K562 (cell line): ENCODE data around the gene TMEM86A. TPM values are rescaled to one million over a fixed set of nuclear protein-coding genes. Genes with fewer than 3 reads are reported as not detected.
A peak's percentile ranks its signal among the peaks of the same experiment; 100 is the strongest.

Experiments used
- ATAC-seq: fragments of 200-7000 bp; cut with Tn5 transposase; 3 replicates; pipeline ENCODE4 v1.9.1; 2020; ENCODE audit warnings: moderate library complexity
- BruUV-seq: library from RNA; stranded (reverse); fragments of 400-500 nt; replicated peaks from 2 replicates; lab custom pipeline; 2021; lab: Mats Ljungman, UMichigan
- CTCF ChIA-PET: fragments of 300-600 bp; formaldehyde crosslinking; extraction: SDS; loops from one replicate; lab custom pipeline; 2021; ENCODE audit warnings: low intra/inter-chr PET ratio; lab: Yijun Ruan, JAX
- POLR2A ChIA-PET: fragments of 300-600, 350-650 bp; sonication (Branson Sonifier 250); formaldehyde crosslinking; extraction: SDS; loops from one replicate; lab custom pipeline; 2021; ENCODE audit warnings: antibody characterized with exemption, inconsistent platforms; lab: Yijun Ruan, JAX
- DNase-seq, 4 experiments: peaks; one replicate each; pipeline versions ENCODE4 v3.0.0 to v3.0.0-alpha.2; 2011 to 2018; ENCODE audit warnings: low spot score in 3 of 4, mixed read lengths in 3 of 4; ENCODE audit errors: extremely low read depth in 1 of 4
- FAIRE-seq: peaks from 2 replicates; lab custom pipeline; 2011; peaks lifted over from hg19 to GRCh38; lab: Jason Lieb, UNC
- H2AFZ ChIP-seq: 2 replicates; pipeline ENCODE4 v1.6.0; 2011; ENCODE audit warnings: low read depth, low read length, control low read depth, inconsistent platforms
- H3K27ac ChIP-seq: fragments of 200-600 bp; 3 replicates; pipeline ENCODE4 v1.8.0; 2011; ENCODE audit warnings: low read depth, mild to moderate bottlenecking, control low read depth, inconsistent platforms, low read length, moderate library complexity, mixed read lengths; ENCODE audit errors: extremely low read depth
- H3K27me3 ChIP-seq, 2 experiments: fragments of 300-600 bp in 1 of 2; 2 replicates in 1 of 2; 3 replicates in 1 of 2; pipeline versions ENCODE4 v1.6.0 to v1.8.0; 2011; ENCODE audit warnings: inconsistent platforms in 2 of 2, low read length in 2 of 2, mild to moderate bottlenecking in 1 of 2, mixed read lengths in 1 of 2, moderate library complexity in 1 of 2; ENCODE audit not compliant: control insufficient read depth in 2 of 2, insufficient read depth in 2 of 2
- H3K36me3 ChIP-seq: fragments of 300-600 bp; 3 replicates; pipeline ENCODE4 v1.8.0; 2011; ENCODE audit warnings: mild to moderate bottlenecking, low read length, inconsistent platforms; ENCODE audit not compliant: control insufficient read depth, insufficient read depth
- H3K4me1 ChIP-seq, 2 experiments: fragments of 200-600 bp in 1 of 2; replicated peaks in 1 of 2; 2 replicates in 1 of 2; 3 replicates in 1 of 2; pipeline versions ENCODE4 v1.5.1 to v1.8.0; 2011; ENCODE audit warnings: inconsistent platforms in 2 of 2, low read length in 2 of 2, mild to moderate bottlenecking in 1 of 2, mixed read lengths in 1 of 2, moderate library complexity in 1 of 2; ENCODE audit not compliant: control insufficient read depth in 2 of 2, insufficient read depth in 2 of 2
- H3K4me2 ChIP-seq: 2 replicates; pipeline ENCODE4 v1.6.1; 2011; ENCODE audit warnings: low read length, control low read depth, inconsistent platforms, mixed read lengths; ENCODE audit not compliant: insufficient read depth
- H3K4me3 ChIP-seq: fragments of 200-600 bp; sonication (generic), shearing (Covaris generic); 2 replicates; pipeline ENCODE4 v1.5.1; 2016; ENCODE audit warnings: control low read depth, inconsistent platforms
- H3K79me2 ChIP-seq: fragments of 200-600 bp; 3 replicates; pipeline ENCODE4 v1.8.0; 2011; ENCODE audit warnings: low read length, inconsistent platforms; ENCODE audit not compliant: control insufficient read depth, insufficient read depth
- H3K9ac ChIP-seq, 2 experiments: 2 replicates each; pipeline versions ENCODE4 v1.6.0 to v1.6.1; 2011; ENCODE audit warnings: low read depth in 2 of 2, low read length in 2 of 2, control low read depth in 1 of 2, inconsistent platforms in 1 of 2, mild to moderate bottlenecking in 1 of 2, mixed read lengths in 1 of 2; ENCODE audit not compliant: insufficient read depth in 1 of 2
- H3K9me1 ChIP-seq: one replicate; pipeline ENCODE4 v1.6.0; 2011; ENCODE audit warnings: inconsistent platforms, mild to moderate bottlenecking, low read length, moderate library complexity; ENCODE audit not compliant: control insufficient read depth, insufficient read depth
- H3K9me3 ChIP-seq: replicated peaks from 2 replicates; pipeline ENCODE4 v1.5.1; 2011; ENCODE audit warnings: low read depth, low read length, inconsistent platforms; ENCODE audit not compliant: control insufficient read depth, insufficient read depth
- H4K20me1 ChIP-seq: replicated peaks from 2 replicates; pipeline ENCODE4 v1.6.1; 2011; ENCODE audit warnings: low read length, inconsistent platforms, mixed read lengths; ENCODE audit not compliant: control insufficient read depth, insufficient read depth
- CBX3 ChIP-seq, 2 experiments: IDR thresholded peaks; 1 replicate in 1 of 2; 2 replicates in 1 of 2; pipeline ENCODE4 v1.6.1; 2012; ENCODE audit warnings: inconsistent platforms in 2 of 2, low read length in 2 of 2, borderline replicate concordance in 1 of 2, control low read depth in 1 of 2
- CHD4 ChIP-seq: fragments of 200-600 bp; sonication (generic); IDR thresholded peaks from 3 replicates; pipeline ENCODE4 v1.6.1; 2012; ENCODE audit warnings: low read depth, mild to moderate bottlenecking, mixed read lengths, low read length, inconsistent platforms; ENCODE audit not compliant: insufficient read depth, insufficient replicate concordance, poor library complexity, severe bottlenecking
- ETV1 ChIP-seq: fragments of 450-650 bp; conservative IDR thresholded peaks from 2 replicates; pipeline ENCODE4 v1.6.1; 2016; ENCODE audit warnings: missing genetic modification characterization, control low read depth, low read depth, missing compliant biosample characterization
- GATAD2A ChIP-seq: fragments of 450-650 bp; IDR thresholded peaks from 2 replicates; pipeline ENCODE4 v1.6.1; 2017
- RAD21 ChIP-seq, 2 experiments: fragments of 250-450 bp in 1 of 2; fragments of 450-650 bp in 1 of 2; sonication (Bioruptor Pico) in 1 of 2; formaldehyde crosslinking in 1 of 2; IDR thresholded peaks in 1 of 2; conservative IDR thresholded peaks in 1 of 2; 2 replicates each; pipeline versions ENCODE4 v1.4.0 to v1.8.0; 2020 to 2022; ENCODE audit warnings: mild to moderate bottlenecking in 2 of 2, moderate library complexity in 1 of 2
- RFX7 ChIP-seq: fragments of 250-450 bp; sonication (Bioruptor Pico); IDR thresholded peaks from 2 replicates; pipeline ENCODE4 v1.5.1; 2021; ENCODE audit warnings: mild to moderate bottlenecking
- SP2 ChIP-seq: IDR thresholded peaks from 2 replicates; pipeline ENCODE4 v1.6.1; 2011; ENCODE audit warnings: mild to moderate bottlenecking, low read depth, low read length, moderate library complexity; ENCODE audit not compliant: poor library complexity, severe bottlenecking; ENCODE audit errors: extremely low read depth
- STAT5B ChIP-seq: fragments of 250-450 bp; sonication (Bioruptor Pico); IDR thresholded peaks from 2 replicates; pipeline ENCODE4 v1.8.0; 2021; ENCODE audit warnings: mild to moderate bottlenecking, inconsistent platforms
- TRIM28 ChIP-seq: fragments of 450-650 bp; IDR thresholded peaks from 2 replicates; pipeline ENCODE4 v1.6.1; 2017
- ZNF217 ChIP-seq: sonication (generic); formaldehyde crosslinking; IDR thresholded peaks from 2 replicates; pipeline ENCODE4 v1.8.0; 2022; ENCODE audit warnings: mild to moderate bottlenecking, missing genetic modification reagents
- ZNF274 ChIP-seq: IDR thresholded peaks from 2 replicates; pipeline ENCODE4 v1.6.1; 2011; ENCODE audit warnings: low read depth, mild to moderate bottlenecking, low read length, moderate library complexity, borderline replicate concordance
- WGBS: fragments of 100-300 bp; shearing (Covaris generic); methylation state at CpG from one replicate; pipeline ENCODE4 v1.1.6; 2016; ENCODE audit warnings: low coverage, mixed read lengths; ENCODE audit not compliant: insufficient coverage; ENCODE audit errors: missing lambda C conversion rate; 5-methylcytosine and 5-hydroxymethylcytosine counted together
- in situ Hi-C: fragments of 300-500 bp; cut with MboI; formaldehyde crosslinking; loops from 4 replicates; pipeline ENCODE4 v1.15.0; 2018; ENCODE audit warnings: inconsistent platforms, mixed read lengths
- intact Hi-C: fragments of 100-400 bp; cut with micrococcal nuclease; formaldehyde crosslinking; loops from 2 replicates; pipeline ENCODE4 v1.14.2; 2022
- polyA plus RNA-seq, 8 experiments: library from polyadenylated mRNA; depleted of rRNA in 4 of 8; stranded (reverse) in 5 of 8; unstranded in 3 of 8; fragments of >200 nt; fragmentation: Nextera tagmentation in 2 of 8; fragmentation: Illumina TruSeq in 1 of 8; extraction: Ambion mirVana in 2 of 8; extraction: Trizol in 1 of 8; gene quantifications; 2 replicates each; pipeline versions ENCODE4 v1.2.1 to v1.2.3, GENCODE V29; 2011 to 2014; ENCODE audit warnings: inconsistent platforms in 1 of 8, missing spikeins in 1 of 8
- total RNA-seq, 7 experiments: library from RNA; depleted of rRNA in 6 of 7; stranded (reverse); fragments of >200 nt in 6 of 7; fragmentation: Illumina TruSeq in 2 of 7; extraction: Trizol in 2 of 7; gene quantifications; 2 replicates each; pipeline versions ENCODE4 v1.2.1 to v1.2.3, GENCODE V29; 2011 to 2021; ENCODE audit warnings: low replicate concordance in 1 of 7
- TF ChIP-seq, protein P1 (sequence below): fragments of 450-650 bp; formaldehyde crosslinking; IDR thresholded peaks from 2 replicates; pipeline ENCODE4 v1.4.0; 2020; ENCODE audit warnings: mild to moderate bottlenecking, moderate library complexity
- TF ChIP-seq, protein P2 (sequence below): sonication (generic); formaldehyde crosslinking; IDR thresholded peaks from 2 replicates; pipeline ENCODE4 v1.8.0; 2023; ENCODE audit warnings: mild to moderate bottlenecking, missing genetic modification reagents
- TF ChIP-seq, protein P3 (sequence below): sonication (generic); IDR thresholded peaks from 2 replicates; pipeline ENCODE4 v1.6.1; 2016
- TF ChIP-seq, protein P4 (sequence below): sonication (generic); formaldehyde crosslinking; IDR thresholded peaks from 2 replicates; pipeline ENCODE4 v1.8.1; 2023; ENCODE audit warnings: mild to moderate bottlenecking, missing genetic modification reagents

TMEM86A gene
- total and polyA plus RNA-seq, 9 of the 15 experiments (the other 6 are each of a cell fraction or from before 2014, with no cell fraction given) = 0.22 to 1.3 (median 0.40) TPM; not detected in 2

DNA sequence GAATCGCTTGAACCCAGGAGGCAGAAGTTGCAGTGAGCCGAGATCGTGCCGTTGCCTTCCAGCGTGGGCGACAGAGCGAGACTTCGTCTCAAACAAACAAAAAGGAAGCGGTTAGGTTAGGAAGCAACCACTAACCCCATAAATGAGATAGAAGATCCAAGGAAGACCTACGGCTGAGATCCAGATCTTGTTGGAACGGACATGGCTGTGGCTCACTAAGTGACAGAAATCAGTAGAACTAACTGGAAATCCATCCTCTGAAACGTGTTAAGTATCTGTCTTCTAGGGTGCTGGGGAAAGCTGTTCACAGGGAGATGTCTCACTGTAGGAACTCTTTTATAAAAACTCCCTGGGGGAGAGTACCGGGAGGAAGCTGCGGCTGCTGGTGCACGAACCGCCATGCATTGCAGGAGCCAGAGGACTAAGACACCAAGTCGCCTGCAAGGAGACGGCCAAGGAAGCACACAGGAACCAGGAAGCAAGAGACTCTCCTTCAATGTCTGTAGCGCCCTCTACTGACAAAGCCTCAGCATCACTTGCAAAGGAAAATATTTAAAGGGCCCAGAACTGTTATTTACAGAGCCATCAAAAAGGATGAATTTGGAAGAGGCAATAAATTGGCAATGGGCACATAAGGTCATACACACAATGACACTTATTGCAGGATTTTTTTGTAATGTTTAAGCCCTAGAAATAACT, 47.6 kb upstream of the TMEM86A start:
- ATAC-seq = peak; percentile 95
- Histone ChIP-seq H3K4me2 (peak overlapping the region; percentile 48), H3K79me2 (no peaks in the 10 kb centered on the region), H3K9me1 (no peaks in the 10 kb centered on the region), H3K9ac (no peak overlapping the region; a peak in 1 of 4 replicates), H3K36me3 (no peaks in the 10 kb centered on the region), H3K9me3 (0 out of 2 replicates have a peak, but pooled peaks cover 2% of the 10 kb centered on the region), H4K20me1 (no peaks in the 10 kb centered on the region), H3K27me3 (no peaks in the 10 kb centered on the region), H3K27ac (no peak overlapping the region), H3K4me3 (no peak overlapping the region), H2AFZ (peak overlapping the region; percentile 98), H3K4me1 (peaks cover 6 to 14% of the 10 kb centered on the region in 2 experiments)
- BruUV-seq = no TSS peak
- WGBS = 54% methylated on average over 19 of the region's 19 CpGs
- FAIRE-seq = peak; percentile 77
- intact Hi-C loops (loop anchor here (1.0 kb wide), 2 partner anchors 111 to 408 kb away; no protein-coding TSS in a partner anchor), in situ Hi-C loops (loop anchor here (10.0 kb wide), 1 partner anchor 396 kb away; no protein-coding TSS in a partner anchor)
- DNase-seq = peak; percentile 60 to 87 (median 64)
- ChIA-PET CTCF (interaction anchor here (0.5 to 1.3 kb wide), 3 partner anchors 111 to 118 kb away, joined by 3 to 9 read pairs (median 4); no protein-coding TSS in a partner anchor), POLR2A (interaction anchor here (0.6 to 1.7 kb wide), 4 partner anchors 18 to 407 kb away, joined by 3 to 4 read pairs (median 3); no protein-coding TSS in a partner anchor)
- peak; percentile 52; the same call in 1 of the 2 replicates for TF ChIP-seq TRIM28
- TF ChIP-seq, protein P1, sequence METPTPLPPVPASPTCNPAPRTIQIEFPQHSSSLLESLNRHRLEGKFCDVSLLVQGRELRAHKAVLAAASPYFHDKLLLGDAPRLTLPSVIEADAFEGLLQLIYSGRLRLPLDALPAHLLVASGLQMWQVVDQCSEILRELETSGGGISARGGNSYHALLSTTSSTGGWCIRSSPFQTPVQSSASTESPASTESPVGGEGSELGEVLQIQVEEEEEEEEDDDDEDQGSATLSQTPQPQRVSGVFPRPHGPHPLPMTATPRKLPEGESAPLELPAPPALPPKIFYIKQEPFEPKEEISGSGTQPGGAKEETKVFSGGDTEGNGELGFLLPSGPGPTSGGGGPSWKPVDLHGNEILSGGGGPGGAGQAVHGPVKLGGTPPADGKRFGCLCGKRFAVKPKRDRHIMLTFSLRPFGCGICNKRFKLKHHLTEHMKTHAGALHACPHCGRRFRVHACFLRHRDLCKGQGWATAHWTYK = no peak
- TF ChIP-seq RFX7 (CRISPR knock-in tag) = no peak
- TF ChIP-seq, protein P2, sequence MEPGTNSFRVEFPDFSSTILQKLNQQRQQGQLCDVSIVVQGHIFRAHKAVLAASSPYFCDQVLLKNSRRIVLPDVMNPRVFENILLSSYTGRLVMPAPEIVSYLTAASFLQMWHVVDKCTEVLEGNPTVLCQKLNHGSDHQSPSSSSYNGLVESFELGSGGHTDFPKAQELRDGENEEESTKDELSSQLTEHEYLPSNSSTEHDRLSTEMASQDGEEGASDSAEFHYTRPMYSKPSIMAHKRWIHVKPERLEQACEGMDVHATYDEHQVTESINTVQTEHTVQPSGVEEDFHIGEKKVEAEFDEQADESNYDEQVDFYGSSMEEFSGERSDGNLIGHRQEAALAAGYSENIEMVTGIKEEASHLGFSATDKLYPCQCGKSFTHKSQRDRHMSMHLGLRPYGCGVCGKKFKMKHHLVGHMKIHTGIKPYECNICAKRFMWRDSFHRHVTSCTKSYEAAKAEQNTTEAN = no peak
- TF ChIP-seq GATAD2A = no peak
- TF ChIP-seq ETV1 (tag) = peak; percentile 51; the same call in 1 of the 2 replicates
- TF ChIP-seq CHD4 = no peak
- no peak for TF ChIP-seq STAT5B (CRISPR knock-in tag)
- TF ChIP-seq CBX3 (IDR thresholded peaks at IDR 0.05; ENCODE audit: borderline replicate concordance in 1 of 2, low read length in 2 of 2) = peak in 1 of 2 experiments; percentile 87; a peak in 2 of 3 replicates
- TF ChIP-seq ZNF274 = no peak
- no peak for TF ChIP-seq ZNF217 (CRISPR knock-in tag)
- TF ChIP-seq SP2 = no peak
- TF ChIP-seq RAD21 (CRISPR knock-in tag; conservative IDR thresholded peaks at IDR 0.05 in 1 of 2, IDR thresholded peaks at IDR 0.05 in 1 of 2) = peak; percentile 83 to 89
- TF ChIP-seq, protein P3, sequence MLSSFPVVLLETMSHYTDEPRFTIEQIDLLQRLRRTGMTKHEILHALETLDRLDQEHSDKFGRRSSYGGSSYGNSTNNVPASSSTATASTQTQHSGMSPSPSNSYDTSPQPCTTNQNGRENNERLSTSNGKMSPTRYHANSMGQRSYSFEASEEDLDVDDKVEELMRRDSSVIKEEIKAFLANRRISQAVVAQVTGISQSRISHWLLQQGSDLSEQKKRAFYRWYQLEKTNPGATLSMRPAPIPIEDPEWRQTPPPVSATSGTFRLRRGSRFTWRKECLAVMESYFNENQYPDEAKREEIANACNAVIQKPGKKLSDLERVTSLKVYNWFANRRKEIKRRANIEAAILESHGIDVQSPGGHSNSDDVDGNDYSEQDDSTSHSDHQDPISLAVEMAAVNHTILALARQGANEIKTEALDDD = no peak; the same call in 1 of the 2 replicates
- TF ChIP-seq, protein P4, sequence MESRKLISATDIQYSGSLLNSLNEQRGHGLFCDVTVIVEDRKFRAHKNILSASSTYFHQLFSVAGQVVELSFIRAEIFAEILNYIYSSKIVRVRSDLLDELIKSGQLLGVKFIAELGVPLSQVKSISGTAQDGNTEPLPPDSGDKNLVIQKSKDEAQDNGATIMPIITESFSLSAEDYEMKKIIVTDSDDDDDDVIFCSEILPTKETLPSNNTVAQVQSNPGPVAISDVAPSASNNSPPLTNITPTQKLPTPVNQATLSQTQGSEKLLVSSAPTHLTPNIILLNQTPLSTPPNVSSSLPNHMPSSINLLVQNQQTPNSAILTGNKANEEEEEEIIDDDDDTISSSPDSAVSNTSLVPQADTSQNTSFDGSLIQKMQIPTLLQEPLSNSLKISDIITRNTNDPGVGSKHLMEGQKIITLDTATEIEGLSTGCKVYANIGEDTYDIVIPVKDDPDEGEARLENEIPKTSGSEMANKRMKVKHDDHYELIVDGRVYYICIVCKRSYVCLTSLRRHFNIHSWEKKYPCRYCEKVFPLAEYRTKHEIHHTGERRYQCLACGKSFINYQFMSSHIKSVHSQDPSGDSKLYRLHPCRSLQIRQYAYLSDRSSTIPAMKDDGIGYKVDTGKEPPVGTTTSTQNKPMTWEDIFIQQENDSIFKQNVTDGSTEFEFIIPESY = peak; percentile 11; the same call in 1 of the 2 replicates
